Measurements from ENCODE around the gene RAB43.
A peak's percentile ranks its signal among the peaks of the same experiment; 100 is the strongest.
"Not testable (repeated sequence)": the region's sequence is repeated elsewhere in the genome, so short reads cannot be mapped to it uniquely, and the experiment has no call there.

The RAB43 gene

GRCh38 chr3:129121792-129122411 is at the start of gene RAB43:
TSS of gene RAB43 (minus strand) at chr3:129121804. CDS start at chr3:129121489, 315 bp downstream.
- peak; percentile 48 to 76 (median 64) for DNase-seq (ENCODE audit: low read depth in 4 of 4, low spot score in 1 of 4)

GRCh38 chr3:129166579-129167332 is 45.2 kb upstream of the RAB43 start:
- no peak for DNase-seq (ENCODE audit: low read depth in 4 of 4, low spot score in 1 of 4)

GRCh38 chr3:129165594-129165993 is 44.0 kb upstream of the RAB43 start:
- DNase-seq (ENCODE audit: low read depth in 4 of 4, low spot score in 1 of 4), result not testable (repeated sequence)

- no peak for DNase-seq (ENCODE audit: low read depth in 4 of 4, low spot score in 1 of 4)
These were observed 42.9 kb upstream of the RAB43 start for GRCh38 chr3:129164500-129164899.

GRCh38 chr3:129162729-129163579 is 41.4 kb upstream of the RAB43 start:
- DNase-seq (ENCODE audit: low read depth in 4 of 4, low spot score in 1 of 4), result no peak

GRCh38 chr3:129161860-129162271 is 40.3 kb upstream of the RAB43 start:
- DNase-seq (ENCODE audit: low read depth in 4 of 4, low spot score in 1 of 4), result no peak

GRCh38 chr3:129160891-129161859 is 39.6 kb upstream of the RAB43 start, which contains the start of gene ISY1:
TSS of gene ISY1 (minus strand) at chr3:129161063. CDS start at chr3:129160975, 88 bp downstream.
- peak; percentile 63 to 81 (median 76) for DNase-seq (ENCODE audit: low read depth in 4 of 4, low spot score in 1 of 4)

GRCh38 chr3:129144786-129145185 is 23.2 kb upstream of the RAB43 start:
- DNase-seq (ENCODE audit: low read depth in 4 of 4, low spot score in 1 of 4), result no peak

GRCh38 chr3:129141011-129141410 is 19.4 kb upstream of the RAB43 start:
- not testable (repeated sequence) for DNase-seq (ENCODE audit: low read depth in 4 of 4, low spot score in 1 of 4)

- DNase-seq (ENCODE audit: low read depth in 4 of 4, low spot score in 1 of 4), result no peak
These were observed 18.3 kb upstream of the RAB43 start for GRCh38 chr3:129139911-129140310.

- not testable (repeated sequence) for DNase-seq (ENCODE audit: low read depth in 4 of 4, low spot score in 1 of 4)
These were observed 14.7 kb upstream of the RAB43 start for GRCh38 chr3:129136275-129136674.

- DNase-seq (ENCODE audit: low read depth in 4 of 4, low spot score in 1 of 4), result no peak
These were observed 10.7 kb upstream of the RAB43 start for GRCh38 chr3:129132097-129132866.

- DNase-seq (ENCODE audit: low read depth in 4 of 4, low spot score in 1 of 4), result no peak
These were observed 10.0 kb upstream of the RAB43 start for GRCh38 chr3:129131465-129132088.

GRCh38 chr3:129130291-129130813 is 8.7 kb upstream of the RAB43 start:
- DNase-seq (ENCODE audit: low read depth in 4 of 4, low spot score in 1 of 4), result no peak

- no peak for DNase-seq (ENCODE audit: low read depth in 4 of 4, low spot score in 1 of 4)
These were observed 7.0 kb upstream of the RAB43 start for GRCh38 chr3:129128357-129129155.

GRCh38 chr3:129126726-129127280 is 5.2 kb upstream of the RAB43 start:
- no peak for DNase-seq (ENCODE audit: low read depth in 4 of 4, low spot score in 1 of 4)

GRCh38 chr3:129123314-129124060 is 1.9 kb upstream of the RAB43 start:
- DNase-seq (ENCODE audit: low read depth in 4 of 4, low spot score in 1 of 4), result no peak

Measured in stimulated activated CD4-positive, alpha-beta T cell treated with anti-CD3 and anti-CD28 coated beads, Interleukin-1b, Interleukin-23, amount 100 ng/mL, for 24 hours (primary cell).